Measurements from ENCODE around the gene KCNJ4.
A peak's percentile ranks its signal among the peaks of the same experiment; 100 is the strongest.
"Not testable (repeated sequence)": the region's sequence is repeated elsewhere in the genome, so short reads cannot be mapped to it uniquely, and the experiment has no call there.

The KCNJ4 gene

GRCh38 chr22:38412435-38413084, 42.4 kb downstream of the KCNJ4 start:
- Histone ChIP-seq H3K4me3 (ENCODE audit: low read depth in 1 of 2, low read length in 2 of 2) (no peak overlapping the region), H2AFZ (ENCODE audit: low read depth, low read length) (no peak overlapping the region), H3K4me1 (ENCODE audit: insufficient read depth, low read length) (no peaks in the 10 kb centered on the region), H3K79me2 (ENCODE audit: insufficient read depth, low read length) (no peaks in the 10 kb centered on the region), H3K9me3 (ENCODE audit: insufficient read depth, low read length, severe bottlenecking) (no peaks in the 10 kb centered on the region), H3K27me3 (ENCODE audit: insufficient read depth, low read length, poor library complexity) (no peaks in the 10 kb centered on the region), H3K9ac (ENCODE audit: low read depth, low read length) (no peak overlapping the region), H3K36me3 (ENCODE audit: insufficient read depth, low read length) (no peaks in the 10 kb centered on the region), H4K20me1 (ENCODE audit: insufficient read depth, low read length) (no peaks in the 10 kb centered on the region), H3K4me2 (ENCODE audit: insufficient read depth, low read length) (no peak overlapping the region), H3K27ac (ENCODE audit: low read length) (no peak overlapping the region)
- no peak for DNase-seq
- TF ChIP-seq EZH2 (IDR thresholded peaks at IDR 0.05; ENCODE audit: borderline replicate concordance, low read depth, low read length, severe bottlenecking), result no peak
- TF ChIP-seq CTCF (IDR thresholded peaks at IDR 0.05; ENCODE audit: borderline replicate concordance, extremely low read depth, low read length, poor library complexity, severe bottlenecking), result peak; percentile 64
- ATAC-seq (ENCODE audit: insufficient read depth, low read depth), result no peak

GRCh38 chr22:38411016-38411415, 44.0 kb downstream of the KCNJ4 start:
- no peaks in the 10 kb centered on the region for H3K79me2 ChIP-seq (ENCODE audit: insufficient read depth, low read length)
- no peaks in the 10 kb centered on the region for H3K36me3 ChIP-seq (ENCODE audit: insufficient read depth, low read length)
- H3K9me3 ChIP-seq (ENCODE audit: insufficient read depth, low read length, severe bottlenecking), result no peaks in the 10 kb centered on the region
- no peak overlapping the region for H3K9ac ChIP-seq (ENCODE audit: low read depth, low read length)
- no peak overlapping the region for H2AFZ ChIP-seq (ENCODE audit: low read depth, low read length)
- H3K4me1 ChIP-seq (ENCODE audit: insufficient read depth, low read length), result no peaks in the 10 kb centered on the region
- H3K27ac ChIP-seq (ENCODE audit: low read length), result no peak overlapping the region
- H3K4me3 ChIP-seq (ENCODE audit: low read depth in 1 of 2, low read length in 2 of 2), result no peak overlapping the region
- no peak for DNase-seq
- no peak overlapping the region for H3K4me2 ChIP-seq (ENCODE audit: insufficient read depth, low read length)
- no peaks in the 10 kb centered on the region for H4K20me1 ChIP-seq (ENCODE audit: insufficient read depth, low read length)
- no peak for ATAC-seq (ENCODE audit: insufficient read depth, low read depth)
- H3K27me3 ChIP-seq (ENCODE audit: insufficient read depth, low read length, poor library complexity), result no peaks in the 10 kb centered on the region
- TF ChIP-seq EZH2 (IDR thresholded peaks at IDR 0.05; ENCODE audit: borderline replicate concordance, low read depth, low read length, severe bottlenecking) (no peak), CTCF (IDR thresholded peaks at IDR 0.05; ENCODE audit: borderline replicate concordance, extremely low read depth, low read length, poor library complexity, severe bottlenecking) (no peak)

- not testable (repeated sequence) for ATAC-seq (ENCODE audit: insufficient read depth, low read depth)
Observed at GRCh38 chr22:38409916-38410315, 45.1 kb downstream of the KCNJ4 start.

GRCh38 chr22:38406617-38407016, 48.4 kb downstream of the KCNJ4 start:
- H3K4me1 ChIP-seq (ENCODE audit: insufficient read depth, low read length), result no peaks in the 10 kb centered on the region
- H3K79me2 ChIP-seq (ENCODE audit: insufficient read depth, low read length), result no peaks in the 10 kb centered on the region
- H3K9me3 ChIP-seq (ENCODE audit: insufficient read depth, low read length, severe bottlenecking), result no peaks in the 10 kb centered on the region
- DNase-seq (no peak), ATAC-seq (ENCODE audit: insufficient read depth, low read depth) (no peak)
- no peak overlapping the region for H3K27ac ChIP-seq (ENCODE audit: low read length)
- H4K20me1 ChIP-seq (ENCODE audit: insufficient read depth, low read length), result no peaks in the 10 kb centered on the region
- H3K27me3 ChIP-seq (ENCODE audit: insufficient read depth, low read length, poor library complexity), result no peaks in the 10 kb centered on the region
- no peak overlapping the region for H2AFZ ChIP-seq (ENCODE audit: low read depth, low read length)
- no peak overlapping the region for H3K4me3 ChIP-seq (ENCODE audit: low read depth in 1 of 2, low read length in 2 of 2)
- H3K36me3 ChIP-seq (ENCODE audit: insufficient read depth, low read length), result no peaks in the 10 kb centered on the region
- H3K4me2 ChIP-seq (ENCODE audit: insufficient read depth, low read length), result no peak overlapping the region
- TF ChIP-seq EZH2 (IDR thresholded peaks at IDR 0.05; ENCODE audit: borderline replicate concordance, low read depth, low read length, severe bottlenecking), result no peak
- TF ChIP-seq CTCF (IDR thresholded peaks at IDR 0.05; ENCODE audit: borderline replicate concordance, extremely low read depth, low read length, poor library complexity, severe bottlenecking), result no peak
- H3K9ac ChIP-seq (ENCODE audit: low read depth, low read length), result no peak overlapping the region

More at GRCh38 chr22:38409916-38410315, 45.1 kb downstream of the KCNJ4 start:
- not testable (repeated sequence) for H3K36me3 ChIP-seq (ENCODE audit: insufficient read depth, low read length); H3K27ac ChIP-seq (ENCODE audit: low read length); H2AFZ ChIP-seq (ENCODE audit: low read depth, low read length); H3K4me3 ChIP-seq (ENCODE audit: low read depth in 1 of 2, low read length in 2 of 2); H3K4me1 ChIP-seq (ENCODE audit: insufficient read depth, low read length); DNase-seq; H3K79me2 ChIP-seq (ENCODE audit: insufficient read depth, low read length); H4K20me1 ChIP-seq (ENCODE audit: insufficient read depth, low read length); H3K9me3 ChIP-seq (ENCODE audit: insufficient read depth, low read length, severe bottlenecking); H3K27me3 ChIP-seq (ENCODE audit: insufficient read depth, low read length, poor library complexity); H3K4me2 ChIP-seq (ENCODE audit: insufficient read depth, low read length); H3K9ac ChIP-seq (ENCODE audit: low read depth, low read length)
